ENCODE measurements around the gene TWNK. TPM values are rescaled to one million over a fixed set of nuclear protein-coding genes. Genes with fewer than 3 reads are reported as not detected.

Gene TWNK
- total RNA-seq, 2 experiments from 2014 or later = 2.7 to 2.8 TPM

DNA sequence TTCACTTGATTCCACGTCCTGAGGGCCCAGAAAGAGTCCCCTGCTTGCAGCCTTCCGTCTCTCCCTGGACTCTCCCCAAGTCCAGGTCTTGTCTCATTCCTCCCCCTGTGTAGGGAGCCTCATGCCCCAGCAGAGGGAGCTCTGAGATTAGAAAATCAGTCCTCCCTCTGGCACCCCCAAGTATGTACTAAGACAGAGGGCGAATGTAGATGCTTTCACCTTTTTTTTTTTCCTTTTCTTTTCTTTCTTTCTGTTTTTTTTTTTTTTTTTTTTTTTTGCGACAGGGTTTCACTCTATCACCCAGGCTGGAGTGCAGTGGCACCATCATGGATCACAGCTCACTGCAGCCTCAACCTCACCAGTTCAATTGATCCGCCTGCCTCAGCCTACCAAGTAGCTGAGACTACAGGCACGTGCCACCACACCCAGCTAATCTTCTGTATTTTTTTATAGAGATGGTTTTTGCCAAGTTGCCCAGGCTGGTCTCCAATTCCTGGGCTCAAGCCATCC lies 54.0 kb downstream of the TWNK start:
- Histone ChIP-seq H3K4me3 (ENCODE audit: low read length) (no peak overlapping the region), H3K27ac (ENCODE audit: low read depth in 1 of 2, low read length in 2 of 2) (no peak overlapping the region), H3K4me1 (ENCODE audit: insufficient read depth, low read length) (peaks cover 24% of the 10 kb centered on the region), H3K27me3 (ENCODE audit: control insufficient read depth in 1 of 2, insufficient read depth in 2 of 2, low read length in 2 of 2) (no peaks in the 10 kb centered on the region), H3K36me3 (ENCODE audit: insufficient read depth, low read length) (peaks cover 40% of the 10 kb centered on the region), H3K9me3 (ENCODE audit: control insufficient read depth in 1 of 2, insufficient read depth in 1 of 2, low read length in 2 of 2) (no peaks in the 10 kb centered on the region)
- peaks cover 5% of the 10 kb centered on the region for H3K27me3 Mint-ChIP-seq
- no peaks in the 10 kb centered on the region for H3K9me3 Mint-ChIP-seq
- ChIA-PET POLR2A (interaction anchor here (1.3 to 4.9 kb wide), 3 partner anchors 9 to 25 kb away, joined by 4 to 48 read pairs (median 24); partner anchors contain the start of genes PDZD7 and SFXN3), CTCF (interaction anchor here (0.7 to 3.7 kb wide), 15 partner anchors 9 to 754 kb away, joined by 3 to 36 read pairs (median 6); partner anchors contain the start of genes KAZALD1, PDZD7 and SFXN3)
- TF ChIP-seq CTCF (IDR thresholded peaks at IDR 0.05) = peak; percentile 89
- DNase-seq = peak; percentile 55 to 88 (median 67)
- peaks cover 37% of the 10 kb centered on the region for H3K36me3 Mint-ChIP-seq (ENCODE audit: low read depth)
- peak; percentile 90 for ATAC-seq (ENCODE audit: poor library complexity)
- H3K4me1 Mint-ChIP-seq (ENCODE audit: low read depth) = peaks cover 26% of the 10 kb centered on the region
- H3K27ac Mint-ChIP-seq = no peak overlapping the region
- peak overlapping the region; percentile 9 for H3K4me3 Mint-ChIP-seq
- intact Hi-C loops (cut with DNase I, micrococcal nuclease) = loop anchor here (1.0 to 10.0 kb wide), 4 partner anchors 27 to 1703 kb away; partner anchors contain the start of genes BLOC1S2 (in 1 of the 2) and WBP1L (in 1 of the 2)

DNA sequence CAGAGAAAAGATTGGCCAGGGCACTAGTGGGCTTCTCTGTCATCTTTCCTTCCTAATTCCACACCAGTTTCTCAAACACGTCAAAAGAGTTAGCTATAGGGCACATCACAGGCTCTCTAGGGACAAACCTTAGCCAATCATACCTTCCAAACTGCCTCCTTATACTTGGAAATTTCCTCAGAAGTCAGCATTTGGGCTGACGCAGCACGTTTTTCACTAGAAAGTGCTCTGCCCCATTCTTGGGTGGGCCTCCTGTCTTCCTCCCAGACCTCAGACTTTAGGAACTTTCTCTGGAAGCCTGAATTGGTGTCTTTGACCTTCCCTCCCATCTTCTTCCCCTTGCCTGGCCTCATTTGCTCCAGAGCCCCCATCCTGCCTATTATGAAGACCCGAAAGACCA lies 54.8 kb downstream of the TWNK start:
- intact Hi-C loops (cut with DNase I, micrococcal nuclease) = loop anchor here (2.0 to 10.0 kb wide), 4 partner anchors 19 to 1703 kb away; partner anchors contain the start of genes BLOC1S2 (in 1 of the 2), KAZALD1 (in 1 of the 2) and WBP1L (in 1 of the 2)
- peak overlapping the region; percentile 95 for H3K4me3 Mint-ChIP-seq
- CTCF ChIA-PET = interaction anchor here (0.8 to 3.7 kb wide), 12 partner anchors 9 to 506 kb away, joined by 3 to 36 read pairs (median 8); partner anchors contain the start of genes HIF1AN, KAZALD1, PDZD7 and SFXN3
- Histone ChIP-seq H3K36me3 (ENCODE audit: insufficient read depth, low read length) (peaks cover 32% of the 10 kb centered on the region), H3K27ac (ENCODE audit: low read depth in 1 of 2, low read length in 2 of 2) (no peak overlapping the region), H3K9me3 (ENCODE audit: control insufficient read depth in 1 of 2, insufficient read depth in 1 of 2, low read length in 2 of 2) (no peaks in the 10 kb centered on the region), H3K4me1 (ENCODE audit: insufficient read depth, low read length) (peaks cover 24% of the 10 kb centered on the region), H3K4me3 (ENCODE audit: low read length) (no peak overlapping the region), H3K27me3 (ENCODE audit: control insufficient read depth in 1 of 2, insufficient read depth in 2 of 2, low read length in 2 of 2) (peaks cover 5 to 8% of the 10 kb centered on the region in 2 experiments)
- H3K36me3 Mint-ChIP-seq (ENCODE audit: low read depth) = peaks cover 30% of the 10 kb centered on the region
- DNase-seq (no peak), ATAC-seq (ENCODE audit: poor library complexity) (no peak)
- H3K9me3 Mint-ChIP-seq = no peaks in the 10 kb centered on the region
- no peak for TF ChIP-seq CTCF (IDR thresholded peaks at IDR 0.05)
- H3K27ac Mint-ChIP-seq = peak overlapping the region; percentile 76
- peaks cover 14% of the 10 kb centered on the region for H3K27me3 Mint-ChIP-seq
- H3K4me1 Mint-ChIP-seq (ENCODE audit: low read depth) = peaks cover 26% of the 10 kb centered on the region
- POLR2A ChIA-PET = interaction anchor here (1.0 to 4.9 kb wide), 9 partner anchors 8 to 80 kb away, joined by 3 to 48 read pairs (median 5); partner anchors contain the start of genes KAZALD1, PDZD7 and SFXN3

DNA sequence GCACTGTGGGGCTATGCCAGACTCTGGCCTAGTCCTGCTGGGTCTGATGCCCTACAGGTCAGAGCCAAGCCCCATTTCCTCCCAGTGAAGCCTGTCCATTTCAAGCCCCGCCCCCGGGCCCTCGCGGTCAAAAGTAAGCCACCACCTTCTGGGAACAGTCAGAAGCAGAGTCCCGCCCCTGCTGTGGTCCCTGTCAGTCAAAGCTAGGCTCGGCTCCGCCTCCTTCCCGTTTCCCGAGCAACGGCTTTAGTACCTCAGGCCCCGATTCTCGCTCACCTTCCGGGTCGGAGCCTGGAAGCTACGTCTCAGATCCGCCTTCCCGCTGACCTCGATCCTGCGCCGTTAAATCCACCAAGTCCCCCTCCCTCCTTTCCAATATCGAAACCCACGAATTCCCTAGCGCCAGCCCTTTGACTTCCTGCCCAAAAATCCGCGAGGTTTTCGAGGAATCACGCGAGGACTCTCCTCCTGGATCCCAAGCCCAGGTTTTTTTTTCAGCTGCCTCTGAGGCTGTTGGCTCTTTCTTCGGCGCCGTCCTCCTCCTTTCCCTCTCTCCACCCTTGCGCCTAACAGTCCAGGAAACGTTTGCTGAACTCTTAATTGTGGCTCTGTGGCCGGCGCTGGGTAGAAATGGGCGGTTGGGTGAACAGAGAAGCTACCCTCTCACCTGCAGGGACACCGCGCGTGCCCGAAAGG lies 55.5 kb downstream of the TWNK start:
- ChIA-PET POLR2A (interaction anchor here (0.6 to 4.9 kb wide), 10 partner anchors 11 to 79 kb away, joined by 3 to 48 read pairs (median 4); partner anchors contain the start of genes KAZALD1, PDZD7 and SFXN3), CTCF (interaction anchor here (0.5 to 3.7 kb wide), 11 partner anchors 8 to 507 kb away, joined by 3 to 36 read pairs (median 5); partner anchors contain the start of genes HIF1AN, PDZD7 and SFXN3)
- peaks cover 17% of the 10 kb centered on the region for H3K27me3 Mint-ChIP-seq
- H3K27ac ChIP-seq (ENCODE audit: low read depth in 1 of 2, low read length in 2 of 2) = peak overlapping the region in 1 of 2 donors; percentile 39
- peak overlapping the region; percentile 76 for H3K27ac Mint-ChIP-seq
- H3K27me3 ChIP-seq (ENCODE audit: control insufficient read depth in 1 of 2, insufficient read depth in 2 of 2, low read length in 2 of 2) = peaks cover 10 to 15% of the 10 kb centered on the region in 2 experiments
- peaks cover 0 to under 1% of the 10 kb centered on the region in 2 experiments for H3K9me3 ChIP-seq (ENCODE audit: control insufficient read depth in 1 of 2, insufficient read depth in 1 of 2, low read length in 2 of 2)
- intact Hi-C loops (cut with DNase I, micrococcal nuclease) = loop anchor here (2.0 to 10.0 kb wide), 4 partner anchors 18 to 1702 kb away; partner anchors contain the start of genes BLOC1S2 (in 1 of the 2), KAZALD1 (in 1 of the 2) and WBP1L (in 1 of the 2)
- H3K4me1 ChIP-seq (ENCODE audit: insufficient read depth, low read length) = peaks cover 24% of the 10 kb centered on the region
- H3K4me1 Mint-ChIP-seq (ENCODE audit: low read depth) = peaks cover 26% of the 10 kb centered on the region
- no peaks in the 10 kb centered on the region for H3K9me3 Mint-ChIP-seq
- DNase-seq (peak; percentile 58 to 93 (median 77)), ATAC-seq (ENCODE audit: poor library complexity) (peak; percentile 74)
- peaks cover 24% of the 10 kb centered on the region for H3K36me3 Mint-ChIP-seq (ENCODE audit: low read depth)
- no peak for TF ChIP-seq CTCF (IDR thresholded peaks at IDR 0.05)
- peak overlapping the region; percentile 95 for H3K4me3 Mint-ChIP-seq
- H3K4me3 ChIP-seq (ENCODE audit: low read length) = peak overlapping the region; percentile 66
- H3K36me3 ChIP-seq (ENCODE audit: insufficient read depth, low read length) = peaks cover 25% of the 10 kb centered on the region
